GM21447 (cell line): Measurements from ENCODE around the gene NXT1.
A peak's percentile ranks its signal among the peaks of the same experiment; 100 is the strongest.
"Not testable (repeated sequence)": the region's sequence is repeated elsewhere in the genome, so short reads cannot be mapped to it uniquely, and the experiment has no call there.

Source experiments
- ATAC-seq: cut with Tn5 transposase; IDR thresholded peaks from one replicate; pipeline ENCODE4 v1.9.1; 2021; ENCODE audit not compliant: unreplicated experiment

NXT1 gene

DNA sequence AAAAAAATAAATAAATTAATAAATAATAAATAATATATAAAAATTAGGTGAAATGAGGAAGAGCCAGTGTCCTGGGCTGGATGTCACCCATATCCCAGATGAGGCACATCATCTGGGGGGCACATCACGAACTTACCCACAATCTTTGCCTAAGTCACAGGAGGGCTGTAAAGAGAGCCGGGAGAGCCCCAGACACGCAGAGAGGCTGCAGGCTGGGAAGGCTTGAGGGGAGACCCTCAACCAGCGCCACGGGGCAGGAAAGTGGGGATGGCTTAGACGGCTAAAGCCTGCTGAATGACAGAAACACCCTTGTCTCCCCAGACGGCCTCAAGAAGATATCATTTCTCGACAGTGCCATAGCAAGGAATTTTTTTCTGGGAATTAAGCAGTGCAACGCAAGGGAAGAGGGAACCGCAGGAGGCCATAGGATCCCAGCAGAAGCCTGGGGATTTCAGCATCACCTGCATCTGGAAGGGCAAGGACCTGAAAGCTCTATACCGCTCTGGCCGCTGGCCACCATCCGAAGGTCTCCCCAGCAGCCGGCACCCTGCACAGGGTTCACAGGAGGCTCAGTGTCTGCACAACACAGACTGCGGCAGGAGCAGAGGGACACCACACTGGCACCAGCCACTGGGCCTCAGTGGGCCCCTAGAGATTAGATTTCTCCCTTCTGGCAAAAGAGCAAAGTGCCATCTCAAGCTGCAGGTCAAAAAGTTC is 22.8 kb upstream of the NXT1 start:
- ATAC-seq: no peak

DNA sequence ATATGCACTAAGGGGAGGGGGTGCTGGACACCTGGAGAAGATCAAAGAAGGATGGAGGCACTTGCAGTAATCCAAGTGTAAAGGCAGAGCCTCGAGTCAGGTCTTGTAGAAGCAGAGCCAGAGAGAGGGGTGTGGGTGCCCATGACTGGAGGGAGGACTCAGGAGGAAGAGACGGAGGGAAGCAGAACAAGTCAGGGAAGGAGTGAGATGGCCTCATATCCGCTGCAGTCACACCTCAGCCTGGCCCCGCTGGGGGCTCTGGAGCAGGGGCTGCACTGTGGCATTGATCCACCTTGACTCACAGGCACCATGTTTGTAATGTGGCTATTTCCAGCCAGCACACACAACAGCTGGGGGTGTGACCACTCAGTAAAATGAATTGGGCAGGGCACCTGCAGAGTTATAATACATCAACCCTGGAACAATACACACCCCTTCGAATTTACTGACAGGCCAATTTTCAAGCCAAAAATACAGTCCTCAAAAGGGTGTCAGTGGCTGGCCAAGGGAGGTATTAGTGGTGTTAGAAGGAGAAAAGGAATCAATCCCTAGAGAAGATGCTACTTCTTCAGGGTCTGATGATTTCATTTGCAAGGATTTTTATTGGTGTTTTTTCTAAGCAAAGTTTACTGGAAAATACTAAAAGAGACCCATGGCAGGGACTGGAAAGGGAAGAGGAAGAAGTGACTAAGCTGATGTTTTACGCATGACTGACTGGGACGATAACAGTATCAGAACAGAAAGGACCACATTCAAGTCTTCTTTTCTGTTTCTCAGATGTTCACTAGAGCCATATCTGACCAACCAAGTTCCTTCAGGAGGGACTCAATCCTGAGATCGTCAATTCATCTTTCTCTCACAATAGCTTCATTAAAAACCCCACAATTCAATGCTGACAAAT is 18.9 kb upstream of the NXT1 start:
- no peak for ATAC-seq

DNA sequence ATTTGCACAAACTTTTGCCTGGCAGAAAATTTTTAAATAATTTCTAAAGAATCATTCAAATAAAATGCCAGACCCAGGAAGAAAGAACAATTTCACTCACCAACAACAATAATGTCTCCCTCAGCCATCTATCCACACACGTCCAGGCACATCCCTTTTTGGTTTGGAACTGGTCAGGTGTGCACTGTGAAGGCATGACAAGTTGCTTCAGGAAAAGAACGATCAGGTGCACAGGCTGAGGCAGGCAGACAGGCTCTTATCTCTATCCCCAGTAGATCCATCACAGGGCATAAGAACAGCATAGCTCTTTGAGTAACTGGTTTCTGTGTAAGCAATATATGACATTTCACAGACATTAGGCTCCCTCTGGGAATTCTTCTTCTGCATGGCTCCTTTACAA is 18.1 kb upstream of the NXT1 start:
- no peak for ATAC-seq

DNA sequence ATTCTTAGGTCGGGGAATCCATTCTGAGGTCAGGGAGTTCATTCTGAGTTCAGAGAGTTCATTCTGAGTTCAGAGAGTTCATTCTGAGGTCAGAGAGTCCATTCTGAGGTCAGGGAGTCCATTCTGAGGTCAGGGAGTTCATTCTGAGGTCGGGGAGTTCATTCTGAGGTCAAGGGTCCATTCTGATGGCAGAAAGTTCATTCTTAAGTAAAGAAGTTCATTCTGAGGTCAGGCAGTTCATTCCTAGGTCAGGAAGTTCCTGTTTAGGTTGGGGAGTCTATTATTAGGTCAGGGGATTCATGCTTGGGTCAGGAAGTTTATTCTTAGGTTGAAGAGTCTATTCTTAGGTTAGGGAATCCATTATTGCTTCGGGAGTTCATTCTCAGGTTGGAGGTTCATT is 16.5 kb upstream of the NXT1 start:
- no peak for ATAC-seq

DNA sequence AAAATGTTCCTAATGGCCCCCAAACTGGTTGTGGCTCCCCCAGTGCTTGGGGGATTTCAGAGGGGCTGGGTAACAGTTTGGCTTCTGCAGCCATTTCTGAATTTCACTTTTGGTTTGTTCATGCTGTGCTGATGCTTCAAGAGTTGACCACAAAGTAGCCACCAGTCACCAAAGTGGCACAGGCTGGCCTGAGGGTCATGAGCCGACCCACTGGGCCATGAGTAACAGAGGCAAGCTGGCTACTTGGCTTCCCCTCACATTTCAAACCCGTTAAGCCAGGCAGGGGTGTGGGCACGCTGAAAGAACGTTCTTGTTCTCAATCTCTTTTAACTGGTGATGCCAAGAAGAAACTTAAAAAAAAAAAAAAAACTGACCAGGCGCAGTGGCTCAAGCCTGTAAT is 15.1 kb upstream of the NXT1 start:
- no peak for ATAC-seq

DNA sequence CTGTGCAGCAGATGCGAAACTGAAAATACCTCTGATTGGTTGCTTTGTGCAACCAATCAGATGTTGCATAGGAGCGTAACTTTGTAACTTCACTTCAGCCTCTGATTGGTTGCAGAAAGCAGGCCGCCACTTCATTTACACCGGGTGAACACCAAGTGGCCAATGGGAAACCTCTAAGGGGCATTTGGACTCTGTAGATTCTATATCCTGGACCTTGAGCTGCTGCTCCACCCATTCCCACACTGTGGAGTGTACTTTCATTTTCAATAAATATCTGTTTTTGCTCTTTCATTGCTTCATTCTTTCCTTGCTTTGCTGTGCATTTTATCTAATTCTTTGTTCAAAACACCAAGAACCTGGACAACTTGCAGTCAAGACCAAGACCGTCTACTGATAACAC is 14.1 kb upstream of the NXT1 start:
- ATAC-seq: no peak

DNA sequence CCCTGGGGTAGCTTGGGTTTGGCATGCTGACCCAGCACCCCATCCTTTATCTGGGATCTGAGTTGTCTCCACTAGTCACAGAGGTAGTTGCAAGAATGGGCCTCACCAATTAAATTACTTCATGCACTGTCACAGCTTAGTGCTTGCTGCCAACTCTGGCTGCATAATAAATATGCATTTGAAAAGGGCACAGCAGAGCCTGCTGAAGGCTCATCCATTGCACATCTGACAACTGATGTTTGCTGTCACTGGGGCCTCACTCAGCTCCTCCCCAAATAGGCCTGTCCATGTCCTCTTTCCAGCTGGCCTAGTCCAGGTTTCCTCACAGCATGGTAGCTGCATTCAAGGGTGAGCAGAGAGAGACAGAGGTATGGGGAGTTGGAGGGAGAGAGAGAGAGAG is 13.3 kb upstream of the NXT1 start:
- ATAC-seq: no peak

DNA sequence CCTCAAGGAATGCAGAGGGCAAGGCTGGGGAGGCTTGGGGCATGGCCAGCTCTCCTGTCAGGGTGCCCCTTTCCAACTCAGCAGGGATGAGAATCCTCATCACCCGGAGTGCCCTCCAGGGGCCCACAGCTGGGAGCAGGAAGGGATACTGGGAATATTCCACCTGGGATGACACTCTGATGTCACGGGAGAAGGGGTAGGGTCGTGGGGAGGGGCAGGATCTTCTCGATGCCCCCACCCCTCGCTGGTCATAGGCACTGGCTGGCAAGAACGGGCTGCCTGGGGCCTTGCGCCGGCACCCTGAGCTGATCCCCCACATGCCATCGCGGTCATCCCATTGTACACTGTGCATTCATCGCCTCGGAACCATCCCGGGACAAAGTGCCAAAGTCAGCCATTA is 10.6 kb upstream of the NXT1 start:
- ATAC-seq: no peak

DNA sequence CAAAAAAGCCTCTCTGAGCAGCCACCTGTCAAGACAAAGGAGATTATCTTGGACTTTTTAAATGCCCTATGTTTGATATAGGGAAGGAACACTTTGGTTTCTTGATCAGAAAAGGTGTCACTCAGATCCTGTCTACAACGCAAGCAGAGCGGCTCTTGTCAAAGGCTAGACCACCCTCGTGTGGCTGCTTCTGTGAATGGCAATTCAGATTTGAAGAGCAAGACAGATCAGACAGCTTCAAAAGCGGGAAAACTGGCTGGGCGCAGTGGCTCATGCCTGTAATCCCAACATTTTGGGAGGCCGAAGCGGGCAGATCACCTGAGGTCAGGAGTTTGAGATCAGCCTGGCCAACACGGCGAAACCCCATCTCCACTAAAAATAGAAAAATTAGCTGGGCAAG is 10.1 kb upstream of the NXT1 start:
- no peak for ATAC-seq

DNA sequence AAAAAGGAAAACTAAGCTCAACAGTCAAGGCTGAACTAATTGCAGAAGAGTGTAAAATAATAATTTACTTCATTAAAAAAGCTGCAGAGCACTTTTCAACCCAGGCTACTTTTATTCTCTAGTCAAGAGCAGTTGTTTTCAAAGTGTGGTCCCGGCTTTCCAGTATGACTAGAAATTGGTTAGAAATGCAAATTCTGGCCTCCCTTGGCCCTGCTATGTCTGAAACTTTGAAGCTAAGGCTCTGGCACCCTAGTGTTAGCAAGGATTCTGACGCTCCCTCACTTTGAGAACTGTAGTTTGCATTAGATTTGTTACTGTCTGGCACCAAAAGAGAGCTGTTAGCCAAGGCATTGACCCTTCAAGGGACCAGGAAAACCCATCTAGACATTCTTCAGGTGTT is 9.5 kb upstream of the NXT1 start:
- ATAC-seq: no peak

DNA sequence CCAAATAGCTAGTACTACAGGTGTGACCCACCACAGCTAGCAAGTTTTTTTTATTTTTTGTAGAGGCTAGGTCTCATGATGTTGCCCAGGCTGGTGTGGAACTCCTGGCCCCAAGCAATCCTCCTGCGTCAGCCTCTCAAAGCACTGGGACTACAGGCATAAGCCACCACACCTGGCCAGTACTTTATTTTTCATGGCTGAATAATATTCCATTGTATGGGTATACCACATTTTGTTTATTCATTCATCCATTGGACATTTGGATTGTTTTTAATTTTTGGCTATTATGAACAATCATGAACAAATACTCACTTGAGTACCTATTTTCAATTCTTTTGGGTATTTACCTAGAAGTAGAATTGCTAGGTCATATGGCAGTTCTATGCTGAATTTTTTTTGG is 7.0 kb upstream of the NXT1 start:
- ATAC-seq: no peak

DNA sequence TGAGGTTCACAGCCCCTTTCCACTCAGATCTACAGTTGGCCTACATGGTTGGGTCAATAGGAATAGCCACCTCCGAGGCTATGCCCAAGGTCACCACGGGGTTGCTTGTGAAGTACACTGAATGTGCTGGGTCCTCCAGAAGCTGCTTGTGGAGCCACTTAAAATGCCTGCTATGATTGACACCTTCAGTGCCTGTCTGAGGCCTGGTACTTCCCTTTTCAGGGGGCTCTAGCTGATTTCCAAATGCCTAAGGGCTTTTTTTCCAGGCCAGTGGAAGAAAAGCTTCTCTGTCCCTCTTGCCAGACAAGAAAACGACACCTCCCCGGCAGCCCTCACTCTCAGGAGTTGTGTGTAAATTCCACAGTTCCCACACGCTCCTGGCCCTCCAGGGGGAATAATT is 6.3 kb upstream of the NXT1 start:
- ATAC-seq: no peak

DNA sequence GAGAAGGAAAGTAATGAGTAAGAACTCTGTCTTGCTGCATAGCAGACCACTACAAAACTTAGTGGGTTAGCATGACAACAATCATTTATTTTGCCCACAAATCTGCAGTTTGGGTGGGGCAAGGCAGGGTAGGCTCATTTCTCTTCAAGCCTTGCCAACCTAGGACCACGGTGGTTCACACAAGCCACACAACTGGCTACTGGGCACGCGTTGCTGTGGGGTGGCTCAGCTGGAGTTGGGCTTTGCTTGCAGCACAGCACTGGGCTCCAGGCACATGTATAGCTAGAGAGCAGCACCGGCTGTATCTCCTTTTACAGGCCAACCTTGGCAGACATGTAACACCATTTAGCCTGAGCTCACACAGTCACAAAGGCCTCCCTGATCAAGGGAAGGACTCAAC is 4.6 kb upstream of the NXT1 start:
- ATAC-seq: no peak

DNA sequence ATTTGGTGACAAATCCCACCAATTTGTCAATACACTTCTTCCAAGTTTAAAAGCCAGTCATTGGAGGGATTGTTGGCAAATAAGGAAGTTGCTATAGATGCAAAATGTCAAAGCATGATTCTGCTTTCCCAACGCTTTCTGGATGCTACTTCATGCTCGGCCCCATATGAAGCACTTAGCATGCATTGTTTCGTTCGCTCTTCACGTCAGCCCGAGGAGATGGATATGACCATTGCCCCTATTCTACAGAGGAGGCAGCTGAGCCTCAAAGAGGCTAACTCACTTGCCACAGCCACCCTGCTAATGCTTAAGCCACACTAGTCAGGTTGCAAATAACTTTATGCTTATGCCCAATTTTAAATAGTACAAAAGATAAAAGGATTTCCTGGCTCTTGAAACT is 2.8 kb upstream of the NXT1 start:
- ATAC-seq: no peak

DNA sequence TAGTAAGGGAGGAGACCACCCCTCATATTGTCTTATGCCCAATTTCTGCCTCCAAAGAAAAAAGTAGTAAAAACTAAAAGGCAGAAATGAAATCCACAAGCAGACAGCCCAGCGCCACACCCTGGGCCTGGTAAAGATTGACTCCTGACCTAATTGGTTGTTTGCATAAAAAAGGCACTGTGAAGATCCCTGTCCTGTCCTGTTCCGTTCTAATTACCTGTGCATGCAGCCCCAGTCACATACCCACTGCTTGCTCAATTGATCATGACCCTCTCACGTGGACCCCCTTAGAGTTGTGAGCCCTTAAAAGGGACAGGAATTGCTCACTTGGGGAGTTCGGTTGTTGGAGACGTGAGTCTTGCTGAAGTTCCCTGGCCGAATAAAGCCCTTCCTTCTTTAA is 2.1 kb upstream of the NXT1 start:
- ATAC-seq: not testable (repeated sequence)

DNA sequence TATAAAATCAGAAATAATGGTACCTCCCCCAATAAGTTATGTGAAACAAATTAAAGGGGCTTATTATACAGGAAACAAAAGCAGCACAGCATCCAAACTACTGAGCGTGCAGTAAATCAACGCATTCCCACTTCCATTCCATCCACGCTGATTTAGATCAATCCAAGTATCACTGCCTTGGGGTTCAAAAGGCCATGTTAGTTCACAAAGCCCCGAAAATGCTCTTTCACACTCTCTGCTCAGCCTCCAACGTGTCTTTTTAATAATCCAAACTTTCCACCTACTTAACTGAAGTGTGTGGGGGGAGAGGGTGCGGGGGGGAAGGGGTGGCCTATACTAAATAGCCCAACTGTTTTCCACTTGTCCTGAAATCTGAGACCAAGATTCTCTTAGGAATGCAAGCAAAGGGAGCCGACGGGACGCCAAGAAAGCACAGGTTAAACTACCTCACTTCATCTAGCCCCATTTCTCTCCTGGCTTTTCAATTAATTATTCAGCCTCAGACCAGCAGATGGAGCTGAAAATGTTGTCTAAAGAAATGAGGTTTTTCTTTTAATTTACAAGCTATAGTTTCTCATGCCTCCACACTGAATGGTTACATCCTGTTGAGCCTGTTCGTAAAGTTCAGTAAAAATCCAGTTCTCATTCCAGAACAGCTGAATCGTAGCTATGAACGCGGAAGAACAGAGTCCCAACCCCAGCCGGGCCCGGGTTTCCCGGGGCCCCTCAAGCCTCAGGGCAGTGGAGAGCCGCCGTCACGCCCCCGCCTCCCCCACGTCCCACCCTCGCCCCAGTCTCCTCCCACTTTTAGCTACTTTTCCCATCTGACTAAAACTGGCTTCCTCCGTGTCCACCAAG is 1.0 kb upstream of the NXT1 start:
- peak; percentile 43 for ATAC-seq

DNA sequence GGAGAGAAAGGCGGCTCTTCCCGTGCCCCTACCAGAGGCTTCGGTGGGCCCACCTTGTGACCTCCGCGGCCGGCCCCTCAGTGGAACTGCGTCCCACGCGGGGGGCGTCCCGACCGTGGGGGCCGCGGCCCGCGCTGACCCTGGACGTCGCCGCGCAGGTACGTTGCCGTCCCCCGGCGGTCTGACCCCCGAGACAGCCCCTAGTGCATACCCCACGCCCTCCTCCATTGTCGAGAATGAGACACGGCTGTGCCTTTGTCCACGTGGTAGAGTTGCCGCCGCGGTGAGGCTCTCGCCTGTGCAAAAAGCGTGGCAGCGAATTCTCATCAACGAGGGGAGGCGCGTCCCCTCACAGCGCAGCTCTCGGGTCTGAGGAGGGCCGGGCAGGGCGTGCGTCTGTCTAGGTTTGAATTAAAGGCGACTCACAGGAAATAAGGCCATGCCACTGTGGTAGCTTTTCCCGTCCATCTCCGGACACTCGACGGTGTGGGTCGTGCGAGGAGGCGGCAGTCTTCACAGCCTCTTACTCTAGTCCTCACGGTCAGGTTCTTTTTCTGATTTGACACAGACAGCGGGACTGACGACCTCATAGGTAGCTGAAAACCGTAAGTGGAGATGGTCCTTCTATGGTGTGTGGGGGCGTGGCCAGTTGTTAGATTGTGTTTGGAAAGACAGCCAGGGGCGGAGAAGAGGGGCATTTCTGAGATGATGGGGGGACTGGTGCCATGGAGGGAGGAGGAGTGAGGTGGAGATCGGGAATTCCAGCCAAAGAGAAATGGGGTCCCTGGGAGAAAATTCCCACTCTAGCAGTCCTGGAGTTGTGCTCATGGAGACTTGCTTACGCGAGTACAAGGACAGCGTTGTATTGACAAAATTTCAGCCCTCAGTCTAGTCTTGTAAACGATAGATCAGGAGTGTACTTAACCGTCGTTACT is 580 bp downstream of the NXT1 start:
- peak; percentile 26 for ATAC-seq

DNA sequence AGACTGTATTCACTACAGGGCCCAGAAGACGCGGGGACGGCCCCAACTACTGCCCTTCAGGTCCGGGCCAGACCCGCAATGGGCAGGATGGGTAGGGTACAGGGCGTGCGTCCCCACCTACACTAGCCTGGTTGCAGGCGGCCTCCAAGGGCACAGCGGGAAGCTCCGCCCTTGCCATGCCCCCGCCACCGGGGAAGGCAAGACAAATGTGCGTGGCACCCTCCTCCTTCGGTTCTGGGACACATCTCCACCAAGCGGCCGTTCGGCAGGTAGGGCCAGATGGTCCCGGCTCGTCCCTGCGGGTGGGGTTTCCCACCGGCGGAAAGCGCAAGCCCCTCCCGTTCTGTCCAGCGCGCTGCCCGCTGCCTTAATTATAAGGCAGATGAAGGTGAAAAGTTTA is 5.6 kb downstream of the NXT1 start:
- no peak for ATAC-seq

DNA sequence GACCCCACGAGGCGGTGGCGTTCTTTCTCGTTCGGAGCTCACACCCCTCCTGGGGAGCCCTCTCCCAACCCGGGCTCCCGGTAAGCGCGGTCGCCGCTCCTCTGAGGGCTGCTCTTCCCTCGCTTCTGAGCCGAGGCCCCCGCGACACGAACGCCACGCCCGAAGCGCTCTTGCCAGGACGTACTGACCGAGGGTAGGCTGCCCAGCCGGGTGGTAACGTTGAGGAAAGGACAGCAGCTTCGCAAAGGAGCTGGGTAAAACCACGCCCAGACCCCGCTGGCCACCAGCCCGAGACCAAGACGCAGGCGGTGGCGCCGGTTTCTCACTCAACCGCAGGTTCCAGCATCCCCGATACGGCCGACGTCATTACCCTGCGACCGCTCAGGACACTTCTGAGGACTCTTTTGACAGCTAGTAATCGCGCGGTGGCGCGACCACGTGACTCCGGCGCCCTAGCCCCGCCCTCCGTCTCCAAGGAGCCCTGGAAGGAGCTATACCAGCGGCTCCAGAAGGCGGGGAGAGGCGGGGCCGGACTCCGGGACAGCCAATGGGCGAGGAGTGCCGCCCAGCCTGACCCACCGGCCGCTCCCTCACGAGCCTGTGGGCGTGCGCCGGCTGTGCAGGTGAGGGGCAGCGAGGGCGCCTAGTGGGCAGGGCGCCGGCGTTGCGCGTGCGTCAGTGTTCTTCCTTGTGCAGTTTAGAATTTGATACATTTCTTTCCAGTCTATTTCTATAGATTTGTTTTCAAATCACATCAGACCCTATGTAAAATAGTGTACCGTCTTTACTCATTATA is 7.4 kb downstream of the NXT1 start:
- ATAC-seq: peak; percentile 56

DNA sequence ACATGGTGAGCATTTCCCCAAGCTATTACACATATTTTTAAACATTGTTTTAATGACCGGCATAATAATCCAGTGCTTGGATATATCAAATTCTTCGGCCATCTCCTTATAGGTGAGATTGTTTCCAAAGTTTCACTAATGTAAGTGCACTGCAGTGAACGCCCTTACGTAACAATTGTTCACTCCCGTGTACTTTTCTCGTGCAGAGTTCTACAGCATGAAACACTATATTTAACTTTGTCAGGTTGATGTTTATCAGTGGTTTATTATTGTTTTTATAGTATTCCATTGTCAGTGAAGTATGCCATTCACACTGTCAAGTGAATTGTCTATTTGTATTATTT is 7.9 kb downstream of the NXT1 start:
- no peak for ATAC-seq
